Measurements from ENCODE around the gene FBXO41. TPM values are rescaled to one million over a fixed set of nuclear protein-coding genes. Genes with fewer than 3 reads are reported as not detected.

FBXO41 gene
- total RNA-seq, 3 donors from 2014 or later (not counting 1 experiment from before 2014, with no cell fraction given) = 11.5 to 16.4 (median 13.8) TPM

Other genes with a start within 250 kb of the FBXO41 start
- gene SFXN5, start 212.8 kb downstream of the FBXO41 start, total RNA-seq = 10 to 100 TPM; 15.3 to 22.3 (median 19.8) TPM
- 10 to 100 TPM in 2 of 3 donors, 1 to 10 TPM in 1; 4.9 to 15.9 (median 11.2) TPM for gene RAB11FIP5, start 171.5 kb downstream of the FBXO41 start, total RNA-seq
- not detected for gene NOTO, start 81.9 kb downstream of the FBXO41 start, total RNA-seq
- 10 to 100 TPM; 12.2 to 25.3 (median 12.2) TPM for gene SMYD5, start 70.2 kb downstream of the FBXO41 start, total RNA-seq
- 1 to 10 TPM; 8.3 to 9.7 (median 9.1) TPM for gene PRADC1, start 51.2 kb downstream of the FBXO41 start, total RNA-seq
- gene CCT7, start 50.2 kb downstream of the FBXO41 start, total RNA-seq = 100 to 1,000 TPM in 2 of 3 donors, 10 to 100 TPM in 1; 82.3 to 114 (median 112) TPM
- gene EGR4, start 9.1 kb upstream of the FBXO41 start, total RNA-seq = 1 to 10 TPM in 2 of 3 donors, under 1 TPM in 1; 0.28 to 2.6 (median 1.1) TPM
- gene ALMS1, start 101.4 kb upstream of the FBXO41 start, total RNA-seq = 10 to 100 TPM; 22.9 to 33.8 (median 26.9) TPM